GM10248 (cell line): ENCODE data around the gene HAPLN2.

Experiments used
- CTCF ChIA-PET: fragments of 300-600 bp; sonication (Branson Sonifier 250); formaldehyde crosslinking; extraction: SDS; loops from one replicate; lab custom pipeline; 2021; ENCODE audit warnings: antibody characterized with exemption; lab: Yijun Ruan, JAX
- POLR2A ChIA-PET: fragments of 350-650 bp; sonication (Branson Sonifier 250); formaldehyde crosslinking; extraction: SDS; loops from one replicate; lab custom pipeline; 2020; ENCODE audit warnings: antibody characterized with exemption; lab: Yijun Ruan, JAX
- DNase-seq: peaks from one replicate; pipeline ENCODE4 v3.0.0; 2012; ENCODE audit errors: extremely low spot score
- TF ChIP-seq, protein P1 (sequence below): IDR thresholded peaks from 2 replicates; pipeline ENCODE4 v1.5.1; 2012; ENCODE audit warnings: mild to moderate bottlenecking, low read depth; ENCODE audit errors: extremely low read depth, missing control alignments, control extremely low read depth

The HAPLN2 gene

DNA sequence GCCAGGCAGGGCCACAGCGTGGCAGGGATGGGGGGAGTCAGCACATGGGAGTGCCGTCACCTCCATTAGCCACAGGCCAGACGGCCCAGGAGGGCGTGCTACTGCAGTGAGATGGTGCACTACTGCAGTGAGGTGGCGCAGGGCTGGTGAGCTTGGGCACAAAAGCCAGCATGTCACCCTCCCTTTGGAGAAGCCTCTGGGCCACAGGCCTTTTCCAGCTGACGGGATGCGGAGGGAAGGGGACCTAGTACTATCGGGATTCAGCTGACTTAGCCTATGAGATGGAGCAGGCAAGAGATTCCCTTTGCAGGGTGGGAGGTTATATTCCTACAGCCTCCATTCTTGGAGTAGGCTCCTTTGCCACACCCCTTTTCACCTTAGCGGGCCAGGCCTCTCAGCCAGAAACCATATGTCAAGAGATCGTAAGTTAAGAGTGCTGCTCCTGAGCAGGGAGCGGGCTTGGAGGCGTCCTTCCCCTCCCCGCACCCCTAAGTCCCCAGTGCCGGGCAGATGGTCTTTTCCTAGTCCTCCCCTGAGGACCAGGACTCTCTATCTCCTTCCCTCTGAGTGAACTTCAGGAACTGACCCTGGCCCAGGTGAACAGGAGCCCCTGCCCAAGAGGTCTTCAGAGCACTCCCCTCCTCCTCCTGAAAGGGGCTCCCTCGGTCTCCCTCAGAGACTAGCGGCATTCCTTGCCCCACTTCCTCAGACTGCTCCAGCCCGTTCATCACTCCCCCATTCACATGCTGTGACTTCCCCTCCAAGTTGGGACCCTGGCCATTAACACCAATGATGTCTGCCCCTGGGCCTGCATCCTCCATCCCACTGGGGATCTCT lies 49.8 kb downstream of the HAPLN2 start:
- DNase-seq, result no peak
- ChIA-PET POLR2A (no interaction called here), CTCF (interaction anchor here (1.7 to 25.5 kb wide), 2 partner anchors 8 to 22 kb away, joined by 4 to 431 read pairs; no protein-coding TSS in a partner anchor)
- TF ChIP-seq, protein P1, sequence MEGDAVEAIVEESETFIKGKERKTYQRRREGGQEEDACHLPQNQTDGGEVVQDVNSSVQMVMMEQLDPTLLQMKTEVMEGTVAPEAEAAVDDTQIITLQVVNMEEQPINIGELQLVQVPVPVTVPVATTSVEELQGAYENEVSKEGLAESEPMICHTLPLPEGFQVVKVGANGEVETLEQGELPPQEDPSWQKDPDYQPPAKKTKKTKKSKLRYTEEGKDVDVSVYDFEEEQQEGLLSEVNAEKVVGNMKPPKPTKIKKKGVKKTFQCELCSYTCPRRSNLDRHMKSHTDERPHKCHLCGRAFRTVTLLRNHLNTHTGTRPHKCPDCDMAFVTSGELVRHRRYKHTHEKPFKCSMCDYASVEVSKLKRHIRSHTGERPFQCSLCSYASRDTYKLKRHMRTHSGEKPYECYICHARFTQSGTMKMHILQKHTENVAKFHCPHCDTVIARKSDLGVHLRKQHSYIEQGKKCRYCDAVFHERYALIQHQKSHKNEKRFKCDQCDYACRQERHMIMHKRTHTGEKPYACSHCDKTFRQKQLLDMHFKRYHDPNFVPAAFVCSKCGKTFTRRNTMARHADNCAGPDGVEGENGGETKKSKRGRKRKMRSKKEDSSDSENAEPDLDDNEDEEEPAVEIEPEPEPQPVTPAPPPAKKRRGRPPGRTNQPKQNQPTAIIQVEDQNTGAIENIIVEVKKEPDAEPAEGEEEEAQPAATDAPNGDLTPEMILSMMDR, result no peak

DNA sequence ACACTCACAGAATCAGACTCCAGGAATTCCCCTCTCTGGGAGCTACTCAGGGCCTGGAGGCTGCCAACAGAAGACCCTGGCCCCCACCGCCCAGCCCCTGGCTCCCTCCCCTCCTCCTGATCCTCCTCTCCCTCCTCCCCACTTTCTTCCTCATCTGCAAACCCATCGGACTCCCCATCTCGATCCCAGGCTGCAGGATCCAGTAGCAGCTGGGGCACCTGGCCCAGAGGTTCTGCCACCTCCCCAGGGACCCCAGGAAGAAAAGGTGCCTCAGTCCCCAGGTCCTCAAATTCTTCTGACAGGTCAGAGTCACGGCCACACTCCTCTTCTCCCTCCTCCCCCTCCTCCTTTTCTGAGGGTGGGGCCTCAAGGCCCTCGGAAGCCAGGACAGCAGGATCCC lies 50.6 kb downstream of the HAPLN2 start:
- TF ChIP-seq, protein P1, result no peak
- POLR2A ChIA-PET, result no interaction called here
- CTCF ChIA-PET, result interaction anchor here (0.8 to 25.5 kb wide), 4 partner anchors 8 to 21 kb away, joined by 3 to 431 read pairs (median 4); no protein-coding TSS in a partner anchor
- no peak for DNase-seq

- ChIA-PET POLR2A (no interaction called here), CTCF (interaction anchor here (0.8 to 25.5 kb wide), 4 partner anchors 8 to 21 kb away, joined by 3 to 431 read pairs (median 4); no protein-coding TSS in a partner anchor)
- no peak for DNase-seq
- TF ChIP-seq, protein P1, result no peak
These were observed 51.1 kb downstream of the HAPLN2 start for GRCh38 chr1:156670359-156670758.

DNA sequence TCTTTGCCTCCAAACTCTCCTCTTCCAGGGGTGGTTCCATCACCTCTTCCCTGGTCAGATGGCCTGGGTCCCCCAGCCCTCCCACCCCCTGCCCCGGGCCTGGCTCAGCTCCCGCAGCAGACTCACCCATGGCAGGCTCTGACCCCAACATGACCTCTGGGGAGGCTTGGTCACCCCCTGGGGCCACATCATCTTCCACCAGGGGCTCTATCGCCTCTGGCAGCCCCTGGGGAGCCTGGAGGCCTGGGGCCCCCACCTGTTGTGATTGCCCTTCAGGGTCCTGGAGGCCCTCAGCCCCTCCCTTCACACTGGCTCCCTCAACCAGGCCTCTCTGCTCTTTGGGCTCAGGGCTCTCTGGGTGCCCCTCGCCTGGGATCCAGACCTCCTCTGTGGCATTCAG lies 51.6 kb downstream of the HAPLN2 start:
- no peak for DNase-seq
- CTCF ChIA-PET, result interaction anchor here (0.8 to 25.5 kb wide), 2 partner anchors 7 to 9 kb away, joined by 3 to 431 read pairs; no protein-coding TSS in a partner anchor
- TF ChIP-seq, protein P1, result no peak
- POLR2A ChIA-PET, result no interaction called here

GRCh38 chr1:156671804-156672203 lies 52.6 kb downstream of the HAPLN2 start:
- ChIA-PET CTCF (interaction anchor here (0.6 to 25.5 kb wide), 6 partner anchors 10 to 332 kb away, joined by 3 to 431 read pairs (median 4); no protein-coding TSS in a partner anchor), POLR2A (no interaction called here)
- DNase-seq, result no peak
- TF ChIP-seq, protein P1, result no peak

GRCh38 chr1:156673387-156674121 lies 54.3 kb downstream of the HAPLN2 start:
- no peak for DNase-seq
- ChIA-PET POLR2A (interaction anchor here (0.6 kb wide), 1 partner anchor 169 kb away, joined by 4 read pairs; no protein-coding TSS in a partner anchor), CTCF (interaction anchor here (3.3 to 25.5 kb wide), 4 partner anchors 12 to 52 kb away, joined by 12 to 431 read pairs (median 104); no protein-coding TSS in a partner anchor)
- TF ChIP-seq, protein P1, result no peak
